ENCODE measurements around the gene STT3B. TPM values are rescaled to one million over a fixed set of nuclear protein-coding genes. Genes with fewer than 3 reads are reported as not detected.

The STT3B gene
- total RNA-seq, 4 donors from 2014 or later, result 62.4 to 99.3 (median 69.0) TPM

DNA sequence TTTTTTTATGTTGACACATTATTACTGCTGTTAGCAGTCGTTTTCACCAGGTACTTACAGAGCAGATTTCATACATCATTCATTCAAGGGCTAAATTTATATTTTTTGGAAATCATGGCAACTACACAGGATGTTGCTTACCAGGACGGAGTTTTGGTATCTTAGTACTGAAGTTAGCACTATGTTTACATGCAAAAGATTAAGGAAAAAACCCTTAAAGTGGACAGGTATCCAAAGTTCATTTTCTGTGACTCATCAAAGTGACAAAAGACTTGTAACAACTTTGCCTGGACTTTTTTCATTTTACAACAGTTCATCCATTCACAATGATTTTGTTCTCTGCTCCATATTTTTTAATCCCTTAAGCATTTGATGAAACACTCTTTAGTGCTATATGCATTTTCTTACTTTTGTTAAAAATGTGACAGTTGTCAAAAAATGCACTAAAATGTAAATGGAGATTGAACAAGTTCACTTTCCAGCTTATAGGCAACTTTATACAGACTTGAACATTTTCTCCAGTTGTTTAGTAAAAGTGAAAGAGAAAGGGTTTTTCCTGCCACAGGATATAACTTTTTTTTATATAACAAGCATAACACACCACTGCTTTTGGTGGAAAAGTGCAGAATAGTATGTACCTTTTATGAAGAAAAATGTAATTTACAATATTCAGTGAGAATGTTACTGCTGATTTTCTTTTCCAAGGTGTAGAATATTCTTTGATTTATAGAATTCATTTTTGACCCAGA is 104.1 kb downstream of the STT3B start:
- Histone ChIP-seq H3K27ac (peak overlapping the region in 2 of 4 donors; percentile 11 to 30), H3K9me3 (no peaks in the 10 kb centered on the region), H3K4me1 (peaks cover 5 to 26% of the 10 kb centered on the region in 2 donors), H3K4me3 (no peak overlapping the region), H3K27me3 (no peaks in the 10 kb centered on the region), H3K36me3 (peaks cover 0 to under 1% of the 10 kb centered on the region in 2 donors)
- intact Hi-C loops (cut with DNase I; ENCODE audit: low total_unique reads) (no loop called here), in situ Hi-C loops (cut with MboI; ENCODE audit: low sequenced_read_pairs in 4 of 4) (no loop called here)
- DNase-seq (no peak), ATAC-seq (no peak)
- no peak for TF ChIP-seq POLR2A (IDR thresholded peaks at IDR 0.05)
- TF ChIP-seq, protein P1, sequence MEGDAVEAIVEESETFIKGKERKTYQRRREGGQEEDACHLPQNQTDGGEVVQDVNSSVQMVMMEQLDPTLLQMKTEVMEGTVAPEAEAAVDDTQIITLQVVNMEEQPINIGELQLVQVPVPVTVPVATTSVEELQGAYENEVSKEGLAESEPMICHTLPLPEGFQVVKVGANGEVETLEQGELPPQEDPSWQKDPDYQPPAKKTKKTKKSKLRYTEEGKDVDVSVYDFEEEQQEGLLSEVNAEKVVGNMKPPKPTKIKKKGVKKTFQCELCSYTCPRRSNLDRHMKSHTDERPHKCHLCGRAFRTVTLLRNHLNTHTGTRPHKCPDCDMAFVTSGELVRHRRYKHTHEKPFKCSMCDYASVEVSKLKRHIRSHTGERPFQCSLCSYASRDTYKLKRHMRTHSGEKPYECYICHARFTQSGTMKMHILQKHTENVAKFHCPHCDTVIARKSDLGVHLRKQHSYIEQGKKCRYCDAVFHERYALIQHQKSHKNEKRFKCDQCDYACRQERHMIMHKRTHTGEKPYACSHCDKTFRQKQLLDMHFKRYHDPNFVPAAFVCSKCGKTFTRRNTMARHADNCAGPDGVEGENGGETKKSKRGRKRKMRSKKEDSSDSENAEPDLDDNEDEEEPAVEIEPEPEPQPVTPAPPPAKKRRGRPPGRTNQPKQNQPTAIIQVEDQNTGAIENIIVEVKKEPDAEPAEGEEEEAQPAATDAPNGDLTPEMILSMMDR (IDR thresholded peaks at IDR 0.05 in 4 of 5, conservative IDR thresholded peaks at IDR 0.05 in 1 of 5), result no peak

DNA sequence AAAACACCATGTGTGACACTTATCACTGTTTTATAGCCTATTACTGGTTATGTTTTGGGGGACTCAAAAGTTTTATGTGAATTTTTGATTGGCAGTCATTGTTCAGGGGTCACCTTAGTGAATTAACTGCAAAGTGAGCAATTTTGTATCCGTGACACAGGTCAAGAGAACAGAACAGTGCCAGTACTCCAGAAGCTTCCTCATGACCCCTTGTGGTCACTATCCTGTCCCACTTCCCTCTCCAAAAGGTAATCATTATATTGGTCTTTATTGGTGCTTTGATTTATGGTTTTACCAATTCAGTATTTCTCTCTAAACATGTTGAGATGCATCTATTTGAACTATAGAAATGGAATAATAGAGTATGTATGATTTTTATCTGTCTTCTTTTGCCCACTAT is 107.1 kb downstream of the STT3B start:
- in situ Hi-C loops (cut with MboI; ENCODE audit: low sequenced_read_pairs in 4 of 4), result no loop called here
- no peaks in the 10 kb centered on the region for H3K36me3 ChIP-seq
- peaks cover 5 to 18% of the 10 kb centered on the region in 2 donors for H3K4me1 ChIP-seq
- no peak for TF ChIP-seq POLR2A (IDR thresholded peaks at IDR 0.05)
- TF ChIP-seq, protein P1 (IDR thresholded peaks at IDR 0.05 in 4 of 5, conservative IDR thresholded peaks at IDR 0.05 in 1 of 5), result no peak
- intact Hi-C loops (cut with DNase I; ENCODE audit: low total_unique reads), result no loop called here
- H3K4me3 ChIP-seq, result no peak overlapping the region
- H3K27ac ChIP-seq, result no peak overlapping the region
- no peaks in the 10 kb centered on the region for H3K9me3 ChIP-seq
- H3K27me3 ChIP-seq, result no peaks in the 10 kb centered on the region
- DNase-seq (no peak), ATAC-seq (no peak)

DNA sequence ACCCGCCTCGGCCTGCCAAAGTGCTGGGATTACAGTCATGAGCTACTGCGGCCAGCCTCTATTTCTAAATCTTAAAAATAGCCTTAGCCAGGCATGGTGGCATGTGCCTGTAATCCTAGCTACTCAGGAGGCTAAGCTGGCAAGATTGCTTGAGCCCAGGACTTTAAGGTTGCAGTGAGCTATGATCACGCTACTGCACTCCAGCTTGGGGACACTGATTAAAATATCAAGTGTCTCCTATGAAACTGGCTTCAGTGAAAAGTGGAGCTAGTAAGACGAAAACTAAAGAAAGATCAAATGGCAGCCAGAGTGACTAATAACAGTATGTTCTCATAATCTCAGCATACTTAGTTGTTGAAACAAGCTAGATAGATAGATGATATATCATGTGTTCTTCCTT is 112.5 kb downstream of the STT3B start:
- in situ Hi-C loops (cut with MboI; ENCODE audit: low sequenced_read_pairs in 4 of 4) (no loop called here), intact Hi-C loops (cut with DNase I; ENCODE audit: low total_unique reads) (loop anchor here (1.0 to 5.0 kb wide), 2 partner anchors 93 to 113 kb away; partner anchors contain the start of gene STT3B)
- peak; percentile 55 to 82 for DNase-seq
- Histone ChIP-seq H3K9me3 (peaks cover 0 to 3% (median 3%) of the 10 kb centered on the region in 3 donors), H3K27me3 (no peaks in the 10 kb centered on the region), H3K4me1 (peaks cover 0 to 7% of the 10 kb centered on the region in 2 donors), H3K27ac (peak overlapping the region; percentile 59 to 78 (median 68)), H3K36me3 (no peaks in the 10 kb centered on the region), H3K4me3 (no peak overlapping the region)
- ATAC-seq, result peak; percentile 95 to 97
- TF ChIP-seq, protein P1 (IDR thresholded peaks at IDR 0.05 in 4 of 5, conservative IDR thresholded peaks at IDR 0.05 in 1 of 5), result no peak
- TF ChIP-seq POLR2A (IDR thresholded peaks at IDR 0.05), result no peak

DNA sequence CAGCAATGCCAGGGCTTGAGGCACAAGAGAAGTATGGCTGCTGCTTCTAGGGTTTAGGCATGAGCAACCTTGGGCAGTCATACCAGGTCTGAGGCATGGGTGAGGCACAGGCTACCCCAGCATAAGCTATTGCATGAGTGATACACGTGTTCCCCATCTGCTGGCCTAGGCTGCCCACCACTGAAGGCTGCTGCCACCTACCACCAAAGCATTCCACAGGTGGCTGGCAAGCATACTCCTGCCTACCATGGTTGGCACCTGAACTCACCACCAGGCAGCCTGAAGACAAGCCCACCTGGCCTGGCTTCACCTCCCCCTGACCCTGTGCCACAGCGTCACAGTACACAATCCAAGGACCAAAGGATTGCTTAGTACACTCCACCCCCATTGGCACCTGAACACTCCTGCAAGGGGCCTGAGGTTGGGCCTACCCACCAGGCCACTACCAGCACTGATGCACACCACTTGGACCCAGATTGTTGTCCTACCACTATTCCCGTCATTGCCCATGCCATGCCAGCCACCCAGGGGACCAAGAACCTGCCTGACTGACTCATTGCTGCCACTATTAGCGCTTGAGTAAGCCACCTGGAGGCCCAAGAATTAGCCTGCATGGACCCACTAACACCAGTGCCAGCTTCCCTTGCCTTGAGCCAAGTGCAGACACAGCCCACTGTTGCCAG is 115.7 kb downstream of the STT3B start:
- Histone ChIP-seq H3K9me3 (peaks cover 0 to 6% (median 3%) of the 10 kb centered on the region in 3 donors), H3K4me3 (no peak overlapping the region), H3K4me1 (peaks cover 0 to 7% of the 10 kb centered on the region in 2 donors), H3K36me3 (no peaks in the 10 kb centered on the region), H3K27me3 (no peaks in the 10 kb centered on the region), H3K27ac (no peak overlapping the region)
- DNase-seq (no peak), ATAC-seq (no peak)
- intact Hi-C loops (cut with DNase I; ENCODE audit: low total_unique reads), result loop anchor here (5.0 kb wide), 1 partner anchor 96 kb away; no protein-coding TSS in a partner anchor
- in situ Hi-C loops (cut with MboI; ENCODE audit: low sequenced_read_pairs in 4 of 4), result no loop called here
- TF ChIP-seq, protein P1 (IDR thresholded peaks at IDR 0.05 in 4 of 5, conservative IDR thresholded peaks at IDR 0.05 in 1 of 5), result no peak
- no peak for TF ChIP-seq POLR2A (IDR thresholded peaks at IDR 0.05)
